GM23248 (cell line): ENCODE results near the gene ZBTB7C. TPM values are rescaled to one million over a fixed set of nuclear protein-coding genes. Genes with fewer than 3 reads are reported as not detected.

Experiments
- DNase-seq: peaks from one replicate; pipeline ENCODE4 v3.0.0-alpha.2; 2015
- H2AFZ ChIP-seq: fragments of 200-600 bp; sonication (generic); 2 replicates; pipeline ENCODE4 v1.6.1; 2016; ENCODE audit warnings: antibody characterized with exemption
- H3F3A ChIP-seq: fragments of 200-600 bp; sonication (generic); 2 replicates; pipeline ENCODE4 v1.6.1; 2016; ENCODE audit warnings: mild to moderate bottlenecking, antibody characterized with exemption, mixed run types; ENCODE audit not compliant: insufficient read depth
- H3K27ac ChIP-seq: fragments of 200-600 bp; sonication (generic); 2 replicates; pipeline ENCODE4 v1.5.1; 2016; ENCODE audit warnings: mild to moderate bottlenecking
- H3K27me3 ChIP-seq: fragments of 200-600 bp; sonication (generic); replicated peaks from 2 replicates; pipeline ENCODE4 v1.6.1; 2016; ENCODE audit warnings: mild to moderate bottlenecking; ENCODE audit not compliant: insufficient read depth
- H3K36me3 ChIP-seq: fragments of 200-600 bp; sonication (generic); 2 replicates; pipeline ENCODE4 v1.6.1; 2016; ENCODE audit warnings: low read depth, mild to moderate bottlenecking
- H3K4me1 ChIP-seq: fragments of 200-600 bp; sonication (generic); 2 replicates; pipeline ENCODE4 v1.6.1; 2016; ENCODE audit warnings: mild to moderate bottlenecking; ENCODE audit not compliant: insufficient read depth
- H3K4me2 ChIP-seq: fragments of 200-600 bp; sonication (generic); one replicate; pipeline ENCODE4 v1.6.1; 2016; ENCODE audit warnings: mild to moderate bottlenecking; ENCODE audit not compliant: unreplicated experiment
- H3K4me3 ChIP-seq: fragments of 200-600 bp; sonication (generic); 2 replicates; pipeline ENCODE4 v1.5.1; 2016; ENCODE audit warnings: mild to moderate bottlenecking
- H3K79me2 ChIP-seq: fragments of 200-600 bp; sonication (generic); 2 replicates; pipeline ENCODE4 v1.6.1; 2016; ENCODE audit warnings: mild to moderate bottlenecking; ENCODE audit not compliant: insufficient read depth
- H3K9ac ChIP-seq: fragments of 200-600 bp; sonication (generic); 2 replicates; pipeline ENCODE4 v1.6.1; 2016; ENCODE audit warnings: mild to moderate bottlenecking
- H3K9me2 ChIP-seq: fragments of 200-600 bp; sonication (generic); 2 replicates; pipeline ENCODE4 v1.6.1; 2016; ENCODE audit warnings: mixed run types, mild to moderate bottlenecking, moderate library complexity; ENCODE audit not compliant: insufficient read depth
- H3K9me3 ChIP-seq: fragments of 200-600 bp; sonication (generic); one replicate; pipeline ENCODE4 v1.6.1; 2017; ENCODE audit warnings: low read depth
- H4K20me1 ChIP-seq: fragments of 200-600 bp; sonication (generic); 2 replicates; pipeline ENCODE4 v1.6.0; 2016; ENCODE audit not compliant: insufficient read depth
- EZH2 ChIP-seq: fragments of 200-600 bp; sonication (generic); IDR thresholded peaks from 2 replicates; pipeline ENCODE4 v1.6.1; 2018; ENCODE audit warnings: antibody characterized with exemption, mild to moderate bottlenecking; ENCODE audit not compliant: insufficient read depth, poor library complexity, severe bottlenecking
- EZH2phosphoT487 ChIP-seq: fragments of 200-600 bp; sonication (generic); IDR thresholded peaks from 2 replicates; pipeline ENCODE4 v1.6.1; 2018; ENCODE audit warnings: antibody characterized with exemption, moderate library complexity, mild to moderate bottlenecking, low read depth; ENCODE audit not compliant: insufficient read depth
- WGBS, 2 experiments: methylation state at CpG; one replicate each; pipeline ENCODE4 v1.1.6; 2015 to 2017; ENCODE audit warnings: low lambda C conversion rate in 2 of 2, low coverage in 1 of 2; ENCODE audit errors: missing lambda C conversion rate in 2 of 2; 5-methylcytosine and 5-hydroxymethylcytosine counted together
- in situ Hi-C: fragments of 300-500 bp; cut with MboI; formaldehyde crosslinking; loops from 2 replicates; pipeline ENCODE4 v1.15.0; 2020
- polyA plus RNA-seq: library from polyadenylated mRNA; unstranded; fragments of >200 nt; fragmentation: Nextera tagmentation; extraction: Ambion mirVana; gene quantifications from 2 replicates; pipeline ENCODE4 v1.2.1, GENCODE V29; 2016
- total RNA-seq: library from RNA; depleted of rRNA; stranded (reverse); fragments of >200 nt; shearing (Covaris generic); gene quantifications from 2 replicates; pipeline ENCODE4 v1.2.3, GENCODE V29; 2014

The ZBTB7C gene
- total and polyA plus RNA-seq, 2 experiments from 2014 or later = not detected

DNA sequence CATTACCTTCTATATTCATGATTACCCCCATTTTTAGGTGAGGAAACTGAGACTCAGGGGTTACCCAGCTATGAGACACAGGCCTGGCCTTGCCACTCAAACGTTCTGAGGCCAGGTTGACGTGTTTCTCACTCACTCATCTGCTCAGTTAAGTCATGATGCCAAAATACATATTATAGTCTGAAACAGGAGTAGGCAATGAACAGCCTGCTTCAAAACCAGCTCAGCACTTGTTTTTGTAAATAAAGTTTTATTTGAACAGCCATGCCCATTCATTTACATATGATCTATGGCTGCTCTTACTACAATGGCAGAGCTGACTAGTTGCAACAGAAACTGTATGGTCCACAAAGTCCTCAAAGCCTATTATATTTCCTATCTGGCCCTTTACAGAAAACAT lies 404.6 kb downstream of the ZBTB7C start:
- Histone ChIP-seq H3K9me3 (no peaks in the 10 kb centered on the region), H3K4me1 (peaks cover 6% of the 10 kb centered on the region; the same call in 1 of the 2 replicates), H3K9me2 (no peaks in the 10 kb centered on the region), H3K4me2 (no peak overlapping the region), H3K27ac (no peak overlapping the region), H3K36me3 (no peaks in the 10 kb centered on the region), H3K9ac (no peak overlapping the region), H3K79me2 (no peaks in the 10 kb centered on the region), H3K4me3 (no peak overlapping the region), H3F3A (no peaks in the 10 kb centered on the region), H3K27me3 (peaks cover 8% of the 10 kb centered on the region; the same call in 1 of the 2 replicates), H4K20me1 (no peaks in the 10 kb centered on the region), H2AFZ (no peak overlapping the region)
- WGBS, 2 experiments = 69 to 76% methylated on average over 2 of the region's 2 CpGs
- in situ Hi-C loops = loop anchor here (10.0 to 25.0 kb wide), 2 partner anchors 240 to 792 kb away; no protein-coding TSS in a partner anchor
- DNase-seq = no peak
- TF ChIP-seq EZH2phosphoT487 (no peak), EZH2 (no peak)

GRCh38 chr18:48003426-48004349 lies 405.5 kb downstream of the ZBTB7C start:
- DNase-seq = peak; percentile 37
- in situ Hi-C loops = loop anchor here (10.0 to 25.0 kb wide), 2 partner anchors 239 to 791 kb away; no protein-coding TSS in a partner anchor
- no peaks in the 10 kb centered on the region for H3K9me3 ChIP-seq
- H3K36me3 ChIP-seq = no peaks in the 10 kb centered on the region
- no peak overlapping the region for H3K9ac ChIP-seq
- peaks cover 3% of the 10 kb centered on the region; the same call in 1 of the 2 replicates for H3K27me3 ChIP-seq
- H3K4me3 ChIP-seq = no peak overlapping the region
- H3K4me2 ChIP-seq = no peak overlapping the region
- peaks cover 6% of the 10 kb centered on the region; the same call in 1 of the 2 replicates for H3K4me1 ChIP-seq
- no peaks in the 10 kb centered on the region for H3F3A ChIP-seq
- no peak overlapping the region for H2AFZ ChIP-seq
- no peaks in the 10 kb centered on the region for H3K9me2 ChIP-seq
- 81 to 82% methylated on average over 10 of the region's 10 CpGs for WGBS, 2 experiments
- H3K79me2 ChIP-seq = no peaks in the 10 kb centered on the region
- H4K20me1 ChIP-seq = no peaks in the 10 kb centered on the region
- TF ChIP-seq EZH2 (no peak), EZH2phosphoT487 (no peak)
- H3K27ac ChIP-seq = no peak overlapping the region

- H3K27me3 ChIP-seq = no peaks in the 10 kb centered on the region
- no peak overlapping the region for H3K4me2 ChIP-seq
- in situ Hi-C loops = loop anchor here (10.0 to 25.0 kb wide), 2 partner anchors 238 to 791 kb away; no protein-coding TSS in a partner anchor
- peaks cover 6% of the 10 kb centered on the region; the same call in 1 of the 2 replicates for H3K4me1 ChIP-seq
- no peaks in the 10 kb centered on the region for H3K36me3 ChIP-seq
- H2AFZ ChIP-seq = no peak overlapping the region
- 32 to 42% methylated on average over 5 of the region's 5 CpGs for WGBS, 2 experiments
- DNase-seq = peak; percentile 81
- H3K9me3 ChIP-seq = no peaks in the 10 kb centered on the region
- no peaks in the 10 kb centered on the region for H3K9me2 ChIP-seq
- no peak overlapping the region for H3K9ac ChIP-seq
- H3K79me2 ChIP-seq = no peaks in the 10 kb centered on the region
- no peak overlapping the region for H3K27ac ChIP-seq
- no peaks in the 10 kb centered on the region for H4K20me1 ChIP-seq
- H3K4me3 ChIP-seq = no peak overlapping the region
- H3F3A ChIP-seq = no peaks in the 10 kb centered on the region
- TF ChIP-seq EZH2phosphoT487 (no peak), EZH2 (no peak)
Observed at GRCh38 chr18:48002933-48003365, 406.2 kb downstream of the ZBTB7C start.

GRCh38 chr18:48000701-48001100 lies 408.5 kb downstream of the ZBTB7C start:
- Histone ChIP-seq H4K20me1 (no peaks in the 10 kb centered on the region), H2AFZ (no peak overlapping the region), H3K4me3 (no peak overlapping the region), H3K9ac (no peak overlapping the region), H3K79me2 (no peaks in the 10 kb centered on the region), H3K9me3 (no peaks in the 10 kb centered on the region), H3K9me2 (no peaks in the 10 kb centered on the region), H3K36me3 (no peaks in the 10 kb centered on the region), H3K4me1 (peaks cover 6% of the 10 kb centered on the region; the same call in 1 of the 2 replicates), H3F3A (no peaks in the 10 kb centered on the region; the same call in 1 of the 2 replicates), H3K4me2 (no peak overlapping the region), H3K27ac (no peak overlapping the region), H3K27me3 (no peaks in the 10 kb centered on the region)
- DNase-seq = no peak
- WGBS, 2 experiments = 92 to 94% methylated on average over 4 of the region's 4 CpGs
- in situ Hi-C loops = loop anchor here (10.0 to 25.0 kb wide), 2 partner anchors 236 to 788 kb away; no protein-coding TSS in a partner anchor
- TF ChIP-seq EZH2 = no peak
- TF ChIP-seq EZH2phosphoT487 = no peak
